A673 (cell line): Measurements from ENCODE around the gene ERGIC2. TPM values are rescaled to one million over a fixed set of nuclear protein-coding genes. Genes with fewer than 3 reads are reported as not detected.

ENCODE experiments used
- BruUV-seq: library from RNA; stranded (reverse); fragments of 400-500 nt; replicated peaks from 2 replicates; lab custom pipeline; 2021; lab: Mats Ljungman, UMichigan
- CTCF ChIA-PET: fragments of 300-600 bp; sonication (Branson Sonifier 250); formaldehyde crosslinking; loops from one replicate; lab custom pipeline; 2022; ENCODE audit warnings: antibody characterized with exemption; lab: Charles Lee
- POLR2A ChIA-PET: fragments of 300-600 bp; sonication (Branson Sonifier 250); formaldehyde crosslinking; loops from one replicate; lab custom pipeline; 2022; ENCODE audit warnings: antibody characterized with exemption; ENCODE audit not compliant: low non-redundant PET; lab: Charles Lee
- DNase-seq: peaks from one replicate; pipeline ENCODE4 v3.0.0-alpha.2; 2015; ENCODE audit warnings: low spot score
- H3K27ac ChIP-seq: fragments of 200-600 bp; sonication (generic); 2 replicates; pipeline ENCODE4 v1.5.1; 2016; ENCODE audit warnings: mixed run types, low read depth, mild to moderate bottlenecking, mixed read lengths, antibody characterized with exemption, low read length; ENCODE audit not compliant: poor library complexity, severe bottlenecking
- H3K27me3 ChIP-seq: fragments of 200-600 bp; sonication (generic); replicated peaks from 2 replicates; pipeline ENCODE4 v1.6.1; 2017; ENCODE audit warnings: mixed run types, low read depth, mild to moderate bottlenecking, mixed read lengths, antibody characterized with exemption, low read length; ENCODE audit not compliant: insufficient read depth, poor library complexity
- H3K36me3 ChIP-seq: fragments of 200-600 bp; sonication (generic); 2 replicates; pipeline ENCODE4 v1.6.1; 2016; ENCODE audit warnings: mixed run types, mild to moderate bottlenecking, mixed read lengths, antibody characterized with exemption, low read length; ENCODE audit not compliant: insufficient read depth, poor library complexity, severe bottlenecking
- H3K4me1 ChIP-seq: fragments of 200-600 bp; sonication (generic); 2 replicates; pipeline ENCODE4 v1.6.1; 2017; ENCODE audit warnings: mixed run types, mild to moderate bottlenecking, mixed read lengths, antibody characterized with exemption, low read length; ENCODE audit not compliant: insufficient read depth, poor library complexity, severe bottlenecking
- H3K4me3 ChIP-seq: fragments of 200-600 bp; sonication (generic); 2 replicates; pipeline ENCODE4 v1.5.1; 2016; ENCODE audit warnings: low read depth, mixed run types, mild to moderate bottlenecking, mixed read lengths, low read length; ENCODE audit not compliant: poor library complexity, severe bottlenecking
- H3K9me3 ChIP-seq: fragments of 200-600 bp; sonication (generic); 2 replicates; pipeline ENCODE4 v1.6.1; 2016; ENCODE audit warnings: mixed run types, low read depth, mild to moderate bottlenecking, mixed read lengths, antibody characterized with exemption, low read length; ENCODE audit not compliant: poor library complexity, severe bottlenecking
- CTCF ChIP-seq: fragments of 300-800, 200-600 bp; sonication (generic); conservative IDR thresholded peaks from 2 replicates; pipeline ENCODE4 v1.5.1; 2017; ENCODE audit warnings: low read depth, mild to moderate bottlenecking, antibody characterized with exemption, low read length, moderate library complexity, mixed read lengths
- EZH2 ChIP-seq: fragments of 200-600 bp; sonication (generic); IDR thresholded peaks from 2 replicates; pipeline ENCODE4 v1.6.1; 2017; ENCODE audit warnings: borderline replicate concordance, low read depth, mild to moderate bottlenecking, mixed read lengths, antibody characterized with exemption, low read length; ENCODE audit not compliant: poor library complexity, severe bottlenecking
- intact Hi-C: fragments of 100-400 bp; cut with micrococcal nuclease; formaldehyde crosslinking; loops from one replicate; pipeline ENCODE4 v1.10.0; 2022; ENCODE audit not compliant: unreplicated experiment
- total RNA-seq: library from RNA; stranded (reverse); gene quantifications from 2 replicates; pipeline ENCODE4 v1.2.3, GENCODE V29; 2021

ERGIC2 gene
- total RNA-seq, 1 experiment from 2014 or later, result 89.1 TPM

- CTCF ChIA-PET, result interaction anchor here (0.7 kb wide), 1 partner anchor 12 kb away, joined by 3 read pairs; no protein-coding TSS in a partner anchor
- BruUV-seq, result no TSS peak
- Histone ChIP-seq H3K27me3 (no peaks in the 10 kb centered on the region), H3K4me1 (no peaks in the 10 kb centered on the region), H3K4me3 (no peak overlapping the region), H3K36me3 (peaks cover 38% of the 10 kb centered on the region), H3K9me3 (no peaks in the 10 kb centered on the region), H3K27ac (no peak overlapping the region)
- POLR2A ChIA-PET, result no interaction called here
- intact Hi-C loops, result no loop called here
- TF ChIP-seq CTCF (no peak), EZH2 (no peak)
- DNase-seq, result no peak
Observed at GRCh38 chr12:29365091-29365490, 15.9 kb downstream of the ERGIC2 start.

GRCh38 chr12:29354954-29355353 lies 26.0 kb downstream of the ERGIC2 start:
- Histone ChIP-seq H3K27me3 (no peaks in the 10 kb centered on the region), H3K27ac (no peak overlapping the region), H3K9me3 (no peaks in the 10 kb centered on the region), H3K4me3 (no peak overlapping the region), H3K4me1 (no peaks in the 10 kb centered on the region), H3K36me3 (peaks cover 18% of the 10 kb centered on the region)
- BruUV-seq, result no TSS peak
- TF ChIP-seq EZH2 (no peak), CTCF (no peak)
- no peak for DNase-seq
- ChIA-PET CTCF (no interaction called here), POLR2A (no interaction called here)
- intact Hi-C loops, result no loop called here

DNA sequence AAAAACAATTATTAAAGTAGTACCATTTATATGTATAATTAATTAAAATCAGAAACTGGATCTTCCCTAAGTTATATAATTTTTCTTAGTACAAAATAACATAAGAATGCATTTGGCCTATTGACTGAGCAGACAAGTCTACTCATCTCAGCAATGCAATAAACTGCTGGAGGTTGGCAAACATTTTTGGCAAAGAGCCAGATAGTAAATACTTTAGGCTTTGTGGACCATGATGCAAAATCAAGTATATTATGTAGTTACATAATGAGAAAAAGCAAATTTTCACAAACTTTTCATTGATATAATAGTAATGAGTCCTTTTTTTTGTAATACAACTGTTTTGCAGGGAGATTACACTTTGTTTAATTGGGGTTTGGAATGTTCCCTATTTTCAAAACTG lies 30.9 kb downstream of the ERGIC2 start:
- peak; percentile 43 for DNase-seq
- TF ChIP-seq CTCF (no peak), EZH2 (no peak)
- Histone ChIP-seq H3K36me3 (peaks cover 3% of the 10 kb centered on the region), H3K4me1 (no peaks in the 10 kb centered on the region), H3K4me3 (no peak overlapping the region), H3K9me3 (no peaks in the 10 kb centered on the region), H3K27me3 (no peaks in the 10 kb centered on the region), H3K27ac (no peak overlapping the region)
- POLR2A ChIA-PET, result no interaction called here
- CTCF ChIA-PET, result no interaction called here
- BruUV-seq, result no TSS peak
- intact Hi-C loops, result no loop called here
